ENCODE results near the gene ADGRA3. TPM values are rescaled to one million over a fixed set of nuclear protein-coding genes. Genes with fewer than 3 reads are reported as not detected.
A peak's percentile ranks its signal among the peaks of the same experiment; 100 is the strongest.

Gene ADGRA3
- total and polyA plus RNA-seq, 2 of the 13 experiments (the other 11 are each of a cell fraction or from before 2014, with no cell fraction given), result 32.2 to 40.8 TPM

GRCh38 chr4:22460266-22460665 is 55.6 kb downstream of the ADGRA3 start:
- peak overlapping the region; percentile 16 for H3K9ac ChIP-seq (ENCODE audit: insufficient read depth, low read depth, low read length)
- no peaks in the 10 kb centered on the region for H4K20me1 ChIP-seq (ENCODE audit: insufficient read depth, low read length)
- CTCF ChIA-PET (ENCODE audit: low intra/inter-chr PET ratio, low total read pairs), result no interaction called here
- FAIRE-seq, result peak; percentile 70
- in situ Hi-C loops (cut with HindIII; ENCODE audit: extremely low pct_ligation_motif_present, low pct_unique_long_range_greater_than_20kb) (no loop called here), intact Hi-C loops (cut with micrococcal nuclease; ENCODE audit: unreplicated experiment) (loop anchor here (2.0 kb wide), 1 partner anchor 15 kb away; no protein-coding TSS in a partner anchor)
- peak overlapping the region; percentile 84 for H3K27ac ChIP-seq (ENCODE audit: extremely low read length, insufficient read depth, low read length)
- no peaks in the 10 kb centered on the region for H3K79me2 ChIP-seq (ENCODE audit: insufficient read depth, low read length)
- DNase-seq (ENCODE audit: low spot score), result peak; percentile 81
- H2AFZ ChIP-seq (ENCODE audit: low read length), result no peak overlapping the region
- no TSS peak for BruUV-seq (replicated peaks)
- no peaks in the 10 kb centered on the region; a peak in 1 of 5 replicates for H3K36me3 ChIP-seq (replicated peaks in 1 of 2; ENCODE audit: control insufficient read depth in 1 of 2, insufficient read depth in 2 of 2, low read length in 2 of 2)
- no peaks in the 10 kb centered on the region for H3K9me3 ChIP-seq (ENCODE audit: low read length)
- peak; percentile 82 for ATAC-seq
- H3K4me1 ChIP-seq (ENCODE audit: insufficient read depth, low read length), result peaks cover 79% of the 10 kb centered on the region
- peak overlapping the region; percentile 43 for H3K4me2 ChIP-seq (ENCODE audit: low read depth, low read length)
- POLR2A ChIA-PET, result interaction anchor here (1.0 kb wide), 1 partner anchor 55 kb away, joined by 5 read pairs; no protein-coding TSS in a partner anchor
- no peaks in the 10 kb centered on the region for H3K27me3 ChIP-seq (ENCODE audit: control insufficient read depth in 1 of 2, insufficient read depth in 2 of 2, low read length in 2 of 2)
- no peak overlapping the region for H3K4me3 ChIP-seq (replicated peaks in 1 of 3; ENCODE audit: insufficient read depth in 1 of 3, low read depth in 2 of 3, low read length in 3 of 3)
- TF ChIP-seq ZNF768 (CRISPR knock-in tag; IDR thresholded peaks at IDR 0.05) (no peak), CREB3 (CRISPR knock-in tag; IDR thresholded peaks at IDR 0.05) (no peak), NFE2L1 (CRISPR knock-in tag; IDR thresholded peaks at IDR 0.05; ENCODE audit: borderline replicate concordance) (no peak), HOXD1 (CRISPR knock-in tag; IDR thresholded peaks at IDR 0.05) (no peak), NFRKB (IDR thresholded peaks at IDR 0.05) (no peak), ZBTB4 (CRISPR knock-in tag; IDR thresholded peaks at IDR 0.05; ENCODE audit: borderline replicate concordance) (no peak), ZNF124 (CRISPR knock-in tag; IDR thresholded peaks at IDR 0.05) (no peak), ZNF256 (CRISPR knock-in tag; conservative IDR thresholded peaks at IDR 0.05) (no peak), MZF1 (CRISPR knock-in tag; IDR thresholded peaks at IDR 0.05; ENCODE audit: borderline replicate concordance) (no peak), ZZZ3 (CRISPR knock-in tag; IDR thresholded peaks at IDR 0.05; ENCODE audit: borderline replicate concordance) (no peak), CENPX (CRISPR knock-in tag; IDR thresholded peaks at IDR 0.05) (no peak), HOXA9 (CRISPR knock-in tag; IDR thresholded peaks at IDR 0.05; ENCODE audit: borderline replicate concordance) (no peak), YY1 (IDR thresholded peaks at IDR 0.05; ENCODE audit: insufficient read depth, insufficient replicate concordance, low read depth, low read length) (no peak), ZNF354B (CRISPR knock-in tag; IDR thresholded peaks at IDR 0.05) (no peak), TAF15 (IDR thresholded peaks at IDR 0.05; ENCODE audit: low read depth, low read length, poor library complexity, severe bottlenecking) (no peak), KMT2A (CRISPR knock-in tag; IDR thresholded peaks at IDR 0.05) (no peak; the same call in 1 of the 2 replicates), ELF3 (CRISPR knock-in tag; IDR thresholded peaks at IDR 0.05) (no peak), WIZ (CRISPR knock-in tag; IDR thresholded peaks at IDR 0.05) (no peak)
- TF ChIP-seq, protein P1, sequence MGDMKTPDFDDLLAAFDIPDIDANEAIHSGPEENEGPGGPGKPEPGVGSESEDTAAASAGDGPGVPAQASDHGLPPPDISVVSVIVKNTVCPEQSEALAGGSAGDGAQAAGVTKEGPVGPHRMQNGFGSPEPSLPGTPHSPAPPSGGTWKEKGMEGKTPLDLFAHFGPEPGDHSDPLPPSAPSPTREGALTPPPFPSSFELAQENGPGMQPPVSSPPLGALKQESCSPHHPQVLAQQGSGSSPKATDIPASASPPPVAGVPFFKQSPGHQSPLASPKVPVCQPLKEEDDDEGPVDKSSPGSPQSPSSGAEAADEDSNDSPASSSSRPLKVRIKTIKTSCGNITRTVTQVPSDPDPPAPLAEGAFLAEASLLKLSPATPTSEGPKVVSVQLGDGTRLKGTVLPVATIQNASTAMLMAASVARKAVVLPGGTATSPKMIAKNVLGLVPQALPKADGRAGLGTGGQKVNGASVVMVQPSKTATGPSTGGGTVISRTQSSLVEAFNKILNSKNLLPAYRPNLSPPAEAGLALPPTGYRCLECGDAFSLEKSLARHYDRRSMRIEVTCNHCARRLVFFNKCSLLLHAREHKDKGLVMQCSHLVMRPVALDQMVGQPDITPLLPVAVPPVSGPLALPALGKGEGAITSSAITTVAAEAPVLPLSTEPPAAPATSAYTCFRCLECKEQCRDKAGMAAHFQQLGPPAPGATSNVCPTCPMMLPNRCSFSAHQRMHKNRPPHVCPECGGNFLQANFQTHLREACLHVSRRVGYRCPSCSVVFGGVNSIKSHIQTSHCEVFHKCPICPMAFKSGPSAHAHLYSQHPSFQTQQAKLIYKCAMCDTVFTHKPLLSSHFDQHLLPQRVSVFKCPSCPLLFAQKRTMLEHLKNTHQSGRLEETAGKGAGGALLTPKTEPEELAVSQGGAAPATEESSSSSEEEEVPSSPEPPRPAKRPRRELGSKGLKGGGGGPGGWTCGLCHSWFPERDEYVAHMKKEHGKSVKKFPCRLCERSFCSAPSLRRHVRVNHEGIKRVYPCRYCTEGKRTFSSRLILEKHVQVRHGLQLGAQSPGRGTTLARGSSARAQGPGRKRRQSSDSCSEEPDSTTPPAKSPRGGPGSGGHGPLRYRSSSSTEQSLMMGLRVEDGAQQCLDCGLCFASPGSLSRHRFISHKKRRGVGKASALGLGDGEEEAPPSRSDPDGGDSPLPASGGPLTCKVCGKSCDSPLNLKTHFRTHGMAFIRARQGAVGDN (CRISPR knock-in tag; IDR thresholded peaks at IDR 0.05), result no peak
